Neural progenitor cell (in vitro differentiated cells): ENCODE data around the gene TMEM119. TPM values are rescaled to one million over a fixed set of nuclear protein-coding genes. Genes with fewer than 3 reads are reported as not detected.

Experiments
- DNase-seq: peaks from one replicate; pipeline ENCODE4 v3.0.0-alpha.2; 2016; ENCODE audit warnings: low spot score
- H2AFZ ChIP-seq: fragments of 200-600 bp; sonication (generic); replicated peaks from 2 replicates; pipeline ENCODE4 v1.6.1; 2016; ENCODE audit warnings: antibody characterized with exemption
- H3F3A ChIP-seq: fragments of 200-600 bp; sonication (generic); 2 replicates; pipeline ENCODE4 v1.6.1; 2016; ENCODE audit warnings: antibody characterized with exemption, low read depth
- H3K27ac ChIP-seq: fragments of 200-600 bp; sonication (generic); 2 replicates; pipeline ENCODE4 v1.5.1; 2016; ENCODE audit warnings: mild to moderate bottlenecking
- H3K27me3 ChIP-seq: fragments of 200-600 bp; sonication (generic); 2 replicates; pipeline ENCODE4 v1.6.1; 2016; ENCODE audit warnings: mild to moderate bottlenecking, moderate library complexity
- H3K36me3 ChIP-seq: fragments of 200-600 bp; sonication (generic); 2 replicates; pipeline ENCODE4 v1.5.1; 2016
- H3K4me1 ChIP-seq: fragments of 200-600 bp; sonication (generic); 2 replicates; pipeline ENCODE4 v1.6.1; 2016; ENCODE audit warnings: mixed run types
- H3K4me2 ChIP-seq: fragments of 200-600 bp; sonication (generic); 2 replicates; pipeline ENCODE4 v1.6.1; 2016
- H3K4me3 ChIP-seq: fragments of 200-600 bp; sonication (generic); 2 replicates; pipeline ENCODE4 v1.5.1; 2016
- H3K79me2 ChIP-seq: fragments of 200-600 bp; sonication (generic); 2 replicates; pipeline ENCODE4 v1.6.1; 2016; ENCODE audit warnings: low read depth
- H3K9ac ChIP-seq: fragments of 200-600 bp; sonication (generic); 2 replicates; pipeline ENCODE4 v1.6.1; 2016
- H3K9me3 ChIP-seq: fragments of 200-600 bp; sonication (generic); 2 replicates; pipeline ENCODE4 v1.5.1; 2016; ENCODE audit warnings: low read depth
- H4K20me1 ChIP-seq: fragments of 200-600 bp; sonication (generic); 2 replicates; pipeline ENCODE4 v1.6.1; 2016; ENCODE audit warnings: low read depth
- H3K27ac Mint-ChIP-seq: 3 replicates; pipeline ENCODE4 v1.8.0; 2021; ENCODE audit warnings: mixed read lengths
- H3K27me3 Mint-ChIP-seq: 2 replicates; pipeline ENCODE4 v1.8.0; 2022; ENCODE audit warnings: low read depth, mild to moderate bottlenecking, inconsistent platforms, moderate library complexity, mixed read lengths; ENCODE audit not compliant: insufficient read depth
- H3K36me3 Mint-ChIP-seq: 3 replicates; pipeline ENCODE4 v1.8.0; 2021; ENCODE audit warnings: mixed read lengths
- H3K4me1 Mint-ChIP-seq: 3 replicates; pipeline ENCODE4 v1.8.0; 2021; ENCODE audit warnings: mixed read lengths
- H3K4me3 Mint-ChIP-seq: 3 replicates; pipeline ENCODE4 v1.8.0; 2021; ENCODE audit warnings: mild to moderate bottlenecking, moderate library complexity, mixed read lengths
- H3K9me3 Mint-ChIP-seq: 3 replicates; pipeline ENCODE4 v1.8.0; 2020; ENCODE audit warnings: mixed read lengths
- EZH2 ChIP-seq: fragments of 200-600 bp; sonication (generic); IDR thresholded peaks from 2 replicates; pipeline ENCODE4 v1.6.1; 2017; ENCODE audit warnings: antibody characterized with exemption, mild to moderate bottlenecking, moderate library complexity
- EZH2phosphoT487 ChIP-seq: fragments of 200-600 bp; sonication (generic); IDR thresholded peaks from 2 replicates; pipeline ENCODE4 v1.6.1; 2017; ENCODE audit warnings: antibody characterized with exemption
- total RNA-seq: library from RNA; depleted of rRNA; stranded (reverse); fragments of >200 nt; gene quantifications from 2 replicates; pipeline ENCODE4 v1.2.3, GENCODE V29; 2015; ENCODE audit warnings: low replicate concordance
- TF ChIP-seq, protein P1 (sequence below): fragments of 200-600 bp; sonication (generic); IDR thresholded peaks from 2 replicates; pipeline ENCODE4 v1.5.1; 2017; ENCODE audit warnings: antibody characterized with exemption, mild to moderate bottlenecking

The TMEM119 gene
- total RNA-seq, 1 donor from 2014 or later, result 0.97 TPM

DNA sequence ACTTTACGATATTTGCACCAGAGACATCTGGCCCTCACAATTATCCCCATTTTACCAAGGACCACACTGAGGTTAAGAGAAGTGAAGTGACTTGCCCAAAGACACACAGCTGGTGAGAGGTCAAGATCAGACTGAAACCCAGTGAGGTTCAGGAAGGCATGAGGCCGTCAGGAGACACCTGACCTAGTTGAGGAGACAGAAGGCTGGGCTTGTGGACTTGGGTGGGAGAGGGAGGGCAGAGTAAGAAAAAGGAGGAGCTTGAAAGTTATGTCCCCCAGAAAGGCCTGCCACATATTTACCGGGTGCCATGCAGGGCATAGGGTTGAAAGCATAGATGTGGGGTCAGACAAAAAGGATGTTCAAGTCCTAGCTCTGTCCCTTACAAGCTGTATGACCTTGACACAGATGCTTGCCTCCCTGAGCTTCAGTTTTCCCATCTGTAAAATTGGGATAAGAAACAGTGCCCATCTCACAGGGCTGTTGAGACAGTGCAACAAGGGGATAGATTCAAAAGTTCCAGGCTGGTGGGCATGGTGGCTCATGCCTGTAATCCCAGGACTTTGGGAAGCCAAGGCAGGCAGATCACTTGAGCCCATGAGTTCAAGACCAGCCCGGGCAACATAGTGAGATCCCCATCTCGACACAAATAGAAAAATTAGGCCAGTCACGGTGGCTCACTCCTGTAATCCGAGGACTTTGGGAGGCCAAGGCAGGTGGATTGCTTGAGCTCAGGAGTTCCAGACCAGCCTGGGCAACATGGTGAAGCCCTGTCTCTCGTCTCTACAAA lies 29.4 kb upstream of the TMEM119 start:
- no peak overlapping the region for H3K27ac Mint-ChIP-seq
- H3K36me3 Mint-ChIP-seq, result no peaks in the 10 kb centered on the region

DNA sequence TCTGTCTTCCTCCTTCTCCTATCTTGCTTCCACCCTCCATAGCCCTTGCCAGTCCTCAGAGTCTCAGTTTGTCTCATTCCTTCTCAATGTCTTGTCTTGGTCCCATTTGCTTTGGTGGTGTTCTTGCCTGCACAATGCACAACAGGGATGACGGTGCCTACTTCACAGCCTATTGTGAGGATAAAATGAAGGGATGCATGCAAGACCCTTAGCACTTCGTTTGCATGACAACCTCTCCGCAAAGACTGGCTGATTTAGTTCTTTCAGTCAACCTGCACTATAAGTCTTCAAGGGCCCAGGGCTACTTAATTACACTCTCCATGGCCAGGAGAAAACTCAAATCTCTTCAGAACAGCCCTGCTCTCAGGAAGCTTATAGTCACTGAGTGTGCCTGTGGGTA lies 27.3 kb upstream of the TMEM119 start:
- no peaks in the 10 kb centered on the region for H3K36me3 Mint-ChIP-seq
- Histone ChIP-seq H3K27ac (no peak overlapping the region), H3K9me3 (no peaks in the 10 kb centered on the region), H3F3A (no peaks in the 10 kb centered on the region), H3K9ac (no peak overlapping the region), H2AFZ (no peak overlapping the region), H3K4me2 (no peak overlapping the region), H3K4me3 (no peak overlapping the region), H3K36me3 (no peaks in the 10 kb centered on the region), H4K20me1 (no peaks in the 10 kb centered on the region), H3K4me1 (peaks cover 6% of the 10 kb centered on the region), H3K79me2 (no peaks in the 10 kb centered on the region), H3K27me3 (no peaks in the 10 kb centered on the region)
- no peak for TF ChIP-seq EZH2phosphoT487
- TF ChIP-seq, protein P1, sequence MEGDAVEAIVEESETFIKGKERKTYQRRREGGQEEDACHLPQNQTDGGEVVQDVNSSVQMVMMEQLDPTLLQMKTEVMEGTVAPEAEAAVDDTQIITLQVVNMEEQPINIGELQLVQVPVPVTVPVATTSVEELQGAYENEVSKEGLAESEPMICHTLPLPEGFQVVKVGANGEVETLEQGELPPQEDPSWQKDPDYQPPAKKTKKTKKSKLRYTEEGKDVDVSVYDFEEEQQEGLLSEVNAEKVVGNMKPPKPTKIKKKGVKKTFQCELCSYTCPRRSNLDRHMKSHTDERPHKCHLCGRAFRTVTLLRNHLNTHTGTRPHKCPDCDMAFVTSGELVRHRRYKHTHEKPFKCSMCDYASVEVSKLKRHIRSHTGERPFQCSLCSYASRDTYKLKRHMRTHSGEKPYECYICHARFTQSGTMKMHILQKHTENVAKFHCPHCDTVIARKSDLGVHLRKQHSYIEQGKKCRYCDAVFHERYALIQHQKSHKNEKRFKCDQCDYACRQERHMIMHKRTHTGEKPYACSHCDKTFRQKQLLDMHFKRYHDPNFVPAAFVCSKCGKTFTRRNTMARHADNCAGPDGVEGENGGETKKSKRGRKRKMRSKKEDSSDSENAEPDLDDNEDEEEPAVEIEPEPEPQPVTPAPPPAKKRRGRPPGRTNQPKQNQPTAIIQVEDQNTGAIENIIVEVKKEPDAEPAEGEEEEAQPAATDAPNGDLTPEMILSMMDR, result no peak
- no peak for TF ChIP-seq EZH2
- peaks cover 12% of the 10 kb centered on the region for H3K27me3 Mint-ChIP-seq
- DNase-seq, result no peak
- no peak overlapping the region for H3K4me3 Mint-ChIP-seq
- H3K27ac Mint-ChIP-seq, result no peak overlapping the region
- H3K4me1 Mint-ChIP-seq, result peaks cover 28% of the 10 kb centered on the region
- H3K9me3 Mint-ChIP-seq, result no peaks in the 10 kb centered on the region

More for the DNA sequence above, 29.4 kb upstream of the TMEM119 start:
- H3K4me2 ChIP-seq, result no peak overlapping the region
- no peaks in the 10 kb centered on the region for H3F3A ChIP-seq
- H3K4me1 ChIP-seq, result peaks cover 3% of the 10 kb centered on the region
- no peaks in the 10 kb centered on the region for H3K9me3 ChIP-seq
- H3K9me3 Mint-ChIP-seq, result no peaks in the 10 kb centered on the region
- no peaks in the 10 kb centered on the region for H4K20me1 ChIP-seq
- H3K4me3 Mint-ChIP-seq, result no peak overlapping the region
- no peak overlapping the region for H3K4me3 ChIP-seq
- no peak overlapping the region for H3K9ac ChIP-seq
- H3K27me3 ChIP-seq, result no peaks in the 10 kb centered on the region
- no peak overlapping the region for H3K27ac ChIP-seq
- no peak for DNase-seq
- H2AFZ ChIP-seq, result no peak overlapping the region
- no peaks in the 10 kb centered on the region for H3K36me3 ChIP-seq
- TF ChIP-seq EZH2phosphoT487, result no peak
- TF ChIP-seq, protein P1, result no peak
- no peak for TF ChIP-seq EZH2
- peaks cover 33% of the 10 kb centered on the region for H3K4me1 Mint-ChIP-seq
- no peaks in the 10 kb centered on the region for H3K79me2 ChIP-seq
- H3K27me3 Mint-ChIP-seq, result peaks cover 17% of the 10 kb centered on the region

DNA sequence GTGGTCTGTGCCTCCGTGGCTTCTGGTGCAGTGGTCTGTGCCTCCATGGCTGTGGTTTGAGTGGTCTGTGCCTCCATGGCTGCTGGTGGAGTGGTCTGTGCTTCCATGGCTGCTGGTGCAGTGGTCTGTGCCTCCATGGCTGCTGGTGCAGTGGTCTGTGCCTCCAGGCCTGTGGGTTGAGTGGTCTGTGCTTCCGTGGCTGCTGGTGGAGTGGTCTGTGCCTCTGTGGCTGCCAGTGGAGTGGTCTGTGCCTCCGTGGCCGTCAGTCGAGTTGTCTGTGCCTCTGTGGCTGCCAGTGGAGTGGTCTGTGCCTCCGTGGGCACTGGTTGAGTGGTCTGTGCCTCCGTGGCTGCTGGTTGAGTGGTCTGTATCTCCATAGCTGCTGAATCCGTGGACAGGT lies 25.7 kb upstream of the TMEM119 start:
- H3K4me1 Mint-ChIP-seq, result peaks cover 24% of the 10 kb centered on the region
- no peak for DNase-seq
- TF ChIP-seq, protein P1, result no peak
- TF ChIP-seq EZH2phosphoT487 (no peak), EZH2 (no peak)
- no peaks in the 10 kb centered on the region for H3K36me3 ChIP-seq
- H3K27ac ChIP-seq, result no peak overlapping the region
- H3K4me3 ChIP-seq, result no peak overlapping the region
- H3K27me3 Mint-ChIP-seq, result peaks cover 14% of the 10 kb centered on the region
- no peaks in the 10 kb centered on the region for H3K79me2 ChIP-seq
- H3K4me2 ChIP-seq, result no peak overlapping the region
- H3K9me3 ChIP-seq, result no peaks in the 10 kb centered on the region
- H3K4me3 Mint-ChIP-seq, result no peak overlapping the region
- H3K36me3 Mint-ChIP-seq, result no peaks in the 10 kb centered on the region
- peak overlapping the region; percentile 81 for H3K27ac Mint-ChIP-seq
- H3K9ac ChIP-seq, result no peak overlapping the region
- no peaks in the 10 kb centered on the region for H3K27me3 ChIP-seq
- no peaks in the 10 kb centered on the region for H3K9me3 Mint-ChIP-seq
- H3K4me1 ChIP-seq, result peaks cover 6% of the 10 kb centered on the region
- H4K20me1 ChIP-seq, result no peaks in the 10 kb centered on the region
- no peaks in the 10 kb centered on the region for H3F3A ChIP-seq
- H2AFZ ChIP-seq, result no peak overlapping the region
